RWPE2 (cell line): Measurements from ENCODE around the gene DSE.

Source experiments
- ATAC-seq: fragments of 200-7000 bp; cut with Tn5 transposase; 3 replicates; pipeline ENCODE4 v1.9.1; 2021; ENCODE audit warnings: low read depth
- DNase-seq: peaks from one replicate; pipeline ENCODE4 v3.0.0-alpha.2; 2020; ENCODE audit warnings: low spot score
- H3K27ac ChIP-seq: fragments of 450-650 bp; 2 replicates; pipeline ENCODE4 v1.5.1; 2017; ENCODE audit warnings: mild to moderate bottlenecking; ENCODE audit not compliant: poor library complexity, severe bottlenecking
- H3K27me3 ChIP-seq: fragments of 250-450 bp; sonication (Bioruptor Pico); 2 replicates; pipeline ENCODE4 v1.5.1; 2021; ENCODE audit warnings: mild to moderate bottlenecking, moderate library complexity; ENCODE audit not compliant: insufficient read depth, poor library complexity, severe bottlenecking
- H3K36me3 ChIP-seq: fragments of 250-450 bp; sonication (Bioruptor Pico); 2 replicates; pipeline ENCODE4 v1.5.1; 2020; ENCODE audit warnings: low read depth, mild to moderate bottlenecking, moderate library complexity
- H3K4me1 ChIP-seq: fragments of 250-450 bp; sonication (Bioruptor Pico); 2 replicates; pipeline ENCODE4 v1.5.1; 2021; ENCODE audit warnings: mild to moderate bottlenecking, moderate library complexity; ENCODE audit not compliant: insufficient read depth, poor library complexity, severe bottlenecking
- H3K4me3 ChIP-seq: fragments of 250-450 bp; sonication (Bioruptor Pico); 2 replicates; pipeline ENCODE4 v1.5.1; 2021; ENCODE audit warnings: mild to moderate bottlenecking, moderate library complexity; ENCODE audit not compliant: severe bottlenecking
- H3K9me3 ChIP-seq: fragments of 250-450 bp; sonication (Bioruptor Pico); 2 replicates; pipeline ENCODE4 v1.5.1; 2021; ENCODE audit warnings: mild to moderate bottlenecking, moderate library complexity; ENCODE audit not compliant: severe bottlenecking
- CTCF ChIP-seq: fragments of 450-650 bp; IDR thresholded peaks from one replicate; pipeline ENCODE4 v1.5.1; 2017; ENCODE audit warnings: mild to moderate bottlenecking, moderate library complexity; ENCODE audit not compliant: poor library complexity, severe bottlenecking

DSE gene

GRCh38 chr6:116412270-116412669 is 41.5 kb downstream of the DSE start:
- H3K27me3 ChIP-seq, result no peaks in the 10 kb centered on the region
- DNase-seq, result no peak
- H3K27ac ChIP-seq, result no peak overlapping the region
- no peak overlapping the region for H3K4me3 ChIP-seq
- peaks cover 6% of the 10 kb centered on the region for H3K4me1 ChIP-seq
- no peaks in the 10 kb centered on the region for H3K9me3 ChIP-seq
- no peak for TF ChIP-seq CTCF
- ATAC-seq, result no peak
- H3K36me3 ChIP-seq, result peaks cover 14% of the 10 kb centered on the region

GRCh38 chr6:116413357-116413756 is 42.6 kb downstream of the DSE start:
- ATAC-seq (no peak), DNase-seq (no peak)
- peaks cover 13% of the 10 kb centered on the region for H3K36me3 ChIP-seq

GRCh38 chr6:116417661-116418060 is 46.9 kb downstream of the DSE start:
- TF ChIP-seq CTCF, result no peak
- Histone ChIP-seq H3K36me3 (peaks cover 4% of the 10 kb centered on the region; the same call in 1 of the 2 replicates), H3K27ac (no peak overlapping the region), H3K27me3 (no peaks in the 10 kb centered on the region), H3K9me3 (no peaks in the 10 kb centered on the region), H3K4me1 (peaks cover 12% of the 10 kb centered on the region), H3K4me3 (no peak overlapping the region)
- DNase-seq, result no peak
- ATAC-seq, result no peak

More at GRCh38 chr6:116413357-116413756, 42.6 kb downstream of the DSE start:
- Histone ChIP-seq H3K4me1 (peaks cover 6% of the 10 kb centered on the region), H3K27me3 (no peaks in the 10 kb centered on the region), H3K27ac (no peak overlapping the region), H3K9me3 (no peaks in the 10 kb centered on the region), H3K4me3 (no peak overlapping the region)
- TF ChIP-seq CTCF, result no peak

GRCh38 chr6:116419069-116419786 is 48.5 kb downstream of the DSE start:
- DNase-seq (no peak), ATAC-seq (peak; percentile 88)
- Histone ChIP-seq H3K4me1 (peaks cover 12% of the 10 kb centered on the region), H3K9me3 (no peaks in the 10 kb centered on the region), H3K27me3 (no peaks in the 10 kb centered on the region), H3K4me3 (no peak overlapping the region), H3K36me3 (peaks cover 4% of the 10 kb centered on the region; the same call in 1 of the 2 replicates), H3K27ac (peak overlapping the region; percentile 58)
- no peak for TF ChIP-seq CTCF

GRCh38 chr6:116420341-116420740 is 49.6 kb downstream of the DSE start:
- H3K4me3 ChIP-seq, result no peak overlapping the region
- H3K4me1 ChIP-seq, result peaks cover 12% of the 10 kb centered on the region
- ATAC-seq (no peak), DNase-seq (no peak)
- no peak for TF ChIP-seq CTCF
- H3K27me3 ChIP-seq, result no peaks in the 10 kb centered on the region
- H3K9me3 ChIP-seq, result no peaks in the 10 kb centered on the region
- H3K36me3 ChIP-seq, result peaks cover 9% of the 10 kb centered on the region; the same call in 1 of the 2 replicates
- H3K27ac ChIP-seq, result no peak overlapping the region
